Measurements from ENCODE around the gene ADGRB2. TPM values are rescaled to one million over a fixed set of nuclear protein-coding genes. Genes with fewer than 3 reads are reported as not detected.
"Not testable (repeated sequence)": the region's sequence is repeated elsewhere in the genome, so short reads cannot be mapped to it uniquely, and the experiment has no call there.

Gene ADGRB2
- total RNA-seq, 4 donors from 2014 or later, result 1.4 to 6.0 (median 2.5) TPM

GRCh38 chr1:31707711-31708110 is 56.4 kb downstream of the ADGRB2 start:
- peaks cover 49% of the 10 kb centered on the region for H3K4me1 ChIP-seq
- 52% methylated on average over 5 of the region's 5 CpGs for WGBS
- H3K27ac ChIP-seq, result no peak overlapping the region
- no peak for DNase-seq (ENCODE audit: low spot score in 2 of 2)
- no peak for TF ChIP-seq EP300 (IDR thresholded peaks at IDR 0.05)
- no peak for TF ChIP-seq CTCF (IDR thresholded peaks at IDR 0.05)
- no peak for TF ChIP-seq POLR2A (IDR thresholded peaks at IDR 0.05)
- no peaks in the 10 kb centered on the region for H3K9me3 ChIP-seq
- peaks cover 6% of the 10 kb centered on the region for H3K27me3 ChIP-seq
- no peaks in the 10 kb centered on the region for H3K36me3 ChIP-seq
- H3K4me3 ChIP-seq, result no peak overlapping the region

- 94% methylated on average over 4 of the region's 4 CpGs for WGBS
- H3K9me3 ChIP-seq; H3K36me3 ChIP-seq; DNase-seq (ENCODE audit: low spot score in 2 of 2); H3K4me3 ChIP-seq; H3K27ac ChIP-seq; H3K27me3 ChIP-seq: not testable (repeated sequence)
- peaks cover 49% of the 10 kb centered on the region for H3K4me1 ChIP-seq
Observed at GRCh38 chr1:31707059-31707600, 57.0 kb downstream of the ADGRB2 start.

GRCh38 chr1:31706384-31707058 is 57.6 kb downstream of the ADGRB2 start:
- H3K4me3 ChIP-seq, result no peak overlapping the region
- no peak overlapping the region for H3K27ac ChIP-seq
- 66% methylated on average over 5 of the region's 15 CpGs for WGBS
- no peaks in the 10 kb centered on the region for H3K36me3 ChIP-seq
- no peaks in the 10 kb centered on the region for H3K9me3 ChIP-seq
- H3K4me1 ChIP-seq, result peaks cover 54% of the 10 kb centered on the region
- H3K27me3 ChIP-seq, result peaks cover 6% of the 10 kb centered on the region
- no peak for TF ChIP-seq POLR2A (IDR thresholded peaks at IDR 0.05)
- TF ChIP-seq CTCF (IDR thresholded peaks at IDR 0.05), result no peak
- no peak for TF ChIP-seq EP300 (IDR thresholded peaks at IDR 0.05)
- TF ChIP-seq POLR2AphosphoS5 (IDR thresholded peaks at IDR 0.05), result no peak
- DNase-seq (ENCODE audit: low spot score in 2 of 2), result no peak

- Histone ChIP-seq H3K27me3 (peaks cover 6% of the 10 kb centered on the region), H3K27ac (peak overlapping the region; percentile 78), H3K36me3 (no peaks in the 10 kb centered on the region), H3K4me1 (peaks cover 66% of the 10 kb centered on the region), H3K9me3 (no peaks in the 10 kb centered on the region), H3K4me3 (peak overlapping the region; percentile 58)
- 32% methylated on average over 7 of the region's 23 CpGs for WGBS
- TF ChIP-seq POLR2A (IDR thresholded peaks at IDR 0.05), result no peak
- TF ChIP-seq CTCF (IDR thresholded peaks at IDR 0.05), result peak in 1 of 2 donors; percentile 25
- peak in 1 of 2 donors; percentile 78 for DNase-seq (ENCODE audit: low spot score in 2 of 2)
Observed at GRCh38 chr1:31705080-31705866, 58.9 kb downstream of the ADGRB2 start.

GRCh38 chr1:31704271-31705079 is 59.7 kb downstream of the ADGRB2 start:
- 9% methylated on average over 14 of the region's 19 CpGs for WGBS
- H3K4me1 ChIP-seq, result peaks cover 74% of the 10 kb centered on the region
- TF ChIP-seq POLR2A (IDR thresholded peaks at IDR 0.05), result no peak
- no peak for TF ChIP-seq EP300 (IDR thresholded peaks at IDR 0.05)
- TF ChIP-seq CTCF (IDR thresholded peaks at IDR 0.05), result no peak
- no peak for TF ChIP-seq POLR2AphosphoS5 (IDR thresholded peaks at IDR 0.05)
- H3K9me3 ChIP-seq, result no peaks in the 10 kb centered on the region
- H3K27me3 ChIP-seq, result peaks cover 6% of the 10 kb centered on the region
- H3K36me3 ChIP-seq, result no peaks in the 10 kb centered on the region
- DNase-seq (ENCODE audit: low spot score in 2 of 2), result no peak
- H3K27ac ChIP-seq, result peak overlapping the region; percentile 78
- peak overlapping the region; percentile 58 for H3K4me3 ChIP-seq

All from suprapubic skin (tissue), 4 donors.